ENCODE measurements around the gene KANSL1. TPM values are rescaled to one million over a fixed set of nuclear protein-coding genes. Genes with fewer than 3 reads are reported as not detected.

Gene KANSL1
- total and polyA plus RNA-seq, 2 experiments from 2014 or later, result 49.0 to 206 TPM

DNA sequence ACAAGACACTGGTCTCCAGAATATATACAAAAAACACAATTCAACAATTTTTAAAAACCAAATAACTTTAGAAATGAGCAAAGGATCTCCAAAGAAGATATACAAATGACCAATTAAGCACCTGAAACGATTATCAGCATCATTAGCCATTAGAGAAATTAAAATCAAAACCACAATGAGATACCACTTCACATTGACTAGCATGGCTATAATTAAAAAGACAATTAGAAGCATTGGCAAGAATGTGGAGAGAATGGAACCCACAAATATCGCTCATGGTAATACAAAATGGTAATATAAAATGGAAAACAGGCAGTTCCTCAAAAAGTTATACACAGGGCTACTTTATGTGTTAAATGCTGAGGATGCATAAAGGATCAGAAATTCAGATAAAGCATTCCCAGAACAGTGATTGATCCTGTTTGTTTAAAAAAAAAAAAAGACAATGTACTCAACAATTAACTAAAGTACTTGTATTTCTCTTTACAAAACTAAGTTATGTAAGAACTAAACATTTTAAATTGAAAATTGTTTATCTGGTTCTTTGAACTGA lies 52.5 kb downstream of the KANSL1 start (continued):
- TF ChIP-seq, protein P1, sequence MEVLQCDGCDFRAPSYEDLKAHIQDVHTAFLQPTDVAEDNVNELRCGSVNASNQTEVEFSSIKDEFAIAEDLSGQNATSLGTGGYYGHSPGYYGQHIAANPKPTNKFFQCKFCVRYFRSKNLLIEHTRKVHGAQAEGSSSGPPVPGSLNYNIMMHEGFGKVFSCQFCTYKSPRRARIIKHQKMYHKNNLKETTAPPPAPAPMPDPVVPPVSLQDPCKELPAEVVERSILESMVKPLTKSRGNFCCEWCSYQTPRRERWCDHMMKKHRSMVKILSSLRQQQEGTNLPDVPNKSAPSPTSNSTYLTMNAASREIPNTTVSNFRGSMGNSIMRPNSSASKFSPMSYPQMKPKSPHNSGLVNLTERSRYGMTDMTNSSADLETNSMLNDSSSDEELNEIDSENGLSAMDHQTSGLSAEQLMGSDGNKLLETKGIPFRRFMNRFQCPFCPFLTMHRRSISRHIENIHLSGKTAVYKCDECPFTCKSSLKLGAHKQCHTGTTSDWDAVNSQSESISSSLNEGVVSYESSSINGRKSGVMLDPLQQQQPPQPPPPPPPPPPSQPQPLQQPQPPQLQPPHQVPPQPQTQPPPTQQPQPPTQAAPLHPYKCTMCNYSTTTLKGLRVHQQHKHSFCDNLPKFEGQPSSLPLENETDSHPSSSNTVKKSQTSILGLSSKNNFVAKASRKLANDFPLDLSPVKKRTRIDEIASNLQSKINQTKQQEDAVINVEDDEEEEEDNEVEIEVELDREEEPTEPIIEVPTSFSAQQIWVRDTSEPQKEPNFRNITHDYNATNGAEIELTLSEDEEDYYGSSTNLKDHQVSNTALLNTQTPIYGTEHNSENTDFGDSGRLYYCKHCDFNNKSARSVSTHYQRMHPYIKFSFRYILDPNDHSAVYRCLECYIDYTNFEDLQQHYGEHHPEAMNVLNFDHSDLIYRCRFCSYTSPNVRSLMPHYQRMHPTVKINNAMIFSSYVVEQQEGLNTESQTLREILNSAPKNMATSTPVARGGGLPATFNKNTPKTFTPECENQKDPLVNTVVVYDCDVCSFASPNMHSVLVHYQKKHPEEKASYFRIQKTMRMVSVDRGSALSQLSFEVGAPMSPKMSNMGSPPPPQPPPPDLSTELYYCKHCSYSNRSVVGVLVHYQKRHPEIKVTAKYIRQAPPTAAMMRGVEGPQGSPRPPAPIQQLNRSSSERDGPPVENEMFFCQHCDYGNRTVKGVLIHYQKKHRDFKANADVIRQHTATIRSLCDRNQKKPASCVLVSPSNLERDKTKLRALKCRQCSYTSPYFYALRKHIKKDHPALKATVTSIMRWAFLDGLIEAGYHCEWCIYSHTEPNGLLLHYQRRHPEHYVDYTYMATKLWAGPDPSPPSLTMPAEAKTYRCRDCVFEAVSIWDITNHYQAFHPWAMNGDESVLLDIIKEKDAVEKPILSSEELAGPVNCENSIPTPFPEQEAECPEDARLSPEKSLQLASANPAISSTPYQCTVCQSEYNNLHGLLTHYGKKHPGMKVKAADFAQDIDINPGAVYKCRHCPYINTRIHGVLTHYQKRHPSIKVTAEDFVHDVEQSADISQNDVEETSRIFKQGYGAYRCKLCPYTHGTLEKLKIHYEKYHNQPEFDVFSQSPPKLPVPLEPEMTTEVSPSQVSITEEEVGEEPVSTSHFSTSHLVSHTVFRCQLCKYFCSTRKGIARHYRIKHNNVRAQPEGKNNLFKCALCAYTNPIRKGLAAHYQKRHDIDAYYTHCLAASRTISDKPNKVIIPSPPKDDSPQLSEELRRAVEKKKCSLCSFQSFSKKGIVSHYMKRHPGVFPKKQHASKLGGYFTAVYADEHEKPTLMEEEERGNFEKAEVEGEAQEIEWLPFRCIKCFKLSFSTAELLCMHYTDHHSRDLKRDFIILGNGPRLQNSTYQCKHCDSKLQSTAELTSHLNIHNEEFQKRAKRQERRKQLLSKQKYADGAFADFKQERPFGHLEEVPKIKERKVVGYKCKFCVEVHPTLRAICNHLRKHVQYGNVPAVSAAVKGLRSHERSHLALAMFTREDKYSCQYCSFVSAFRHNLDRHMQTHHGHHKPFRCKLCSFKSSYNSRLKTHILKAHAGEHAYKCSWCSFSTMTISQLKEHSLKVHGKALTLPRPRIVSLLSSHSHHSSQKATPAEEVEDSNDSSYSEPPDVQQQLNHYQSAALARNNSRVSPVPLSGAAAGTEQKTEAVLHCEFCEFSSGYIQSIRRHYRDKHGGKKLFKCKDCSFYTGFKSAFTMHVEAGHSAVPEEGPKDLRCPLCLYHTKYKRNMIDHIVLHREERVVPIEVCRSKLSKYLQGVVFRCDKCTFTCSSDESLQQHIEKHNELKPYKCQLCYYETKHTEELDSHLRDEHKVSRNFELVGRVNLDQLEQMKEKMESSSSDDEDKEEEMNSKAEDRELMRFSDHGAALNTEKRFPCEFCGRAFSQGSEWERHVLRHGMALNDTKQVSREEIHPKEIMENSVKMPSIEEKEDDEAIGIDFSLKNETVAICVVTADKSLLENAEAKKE (CRISPR knock-in tag; IDR thresholded peaks at IDR 0.05), result no peak
- TF ChIP-seq STAT1 (IDR thresholded peaks at IDR 0.05; ENCODE audit: unreplicated experiment) (no peak), CREB1 (CRISPR knock-in tag; IDR thresholded peaks at IDR 0.05; ENCODE audit: low read depth) (no peak), ZNF114 (CRISPR knock-in tag; IDR thresholded peaks at IDR 0.05) (no peak)

DNA sequence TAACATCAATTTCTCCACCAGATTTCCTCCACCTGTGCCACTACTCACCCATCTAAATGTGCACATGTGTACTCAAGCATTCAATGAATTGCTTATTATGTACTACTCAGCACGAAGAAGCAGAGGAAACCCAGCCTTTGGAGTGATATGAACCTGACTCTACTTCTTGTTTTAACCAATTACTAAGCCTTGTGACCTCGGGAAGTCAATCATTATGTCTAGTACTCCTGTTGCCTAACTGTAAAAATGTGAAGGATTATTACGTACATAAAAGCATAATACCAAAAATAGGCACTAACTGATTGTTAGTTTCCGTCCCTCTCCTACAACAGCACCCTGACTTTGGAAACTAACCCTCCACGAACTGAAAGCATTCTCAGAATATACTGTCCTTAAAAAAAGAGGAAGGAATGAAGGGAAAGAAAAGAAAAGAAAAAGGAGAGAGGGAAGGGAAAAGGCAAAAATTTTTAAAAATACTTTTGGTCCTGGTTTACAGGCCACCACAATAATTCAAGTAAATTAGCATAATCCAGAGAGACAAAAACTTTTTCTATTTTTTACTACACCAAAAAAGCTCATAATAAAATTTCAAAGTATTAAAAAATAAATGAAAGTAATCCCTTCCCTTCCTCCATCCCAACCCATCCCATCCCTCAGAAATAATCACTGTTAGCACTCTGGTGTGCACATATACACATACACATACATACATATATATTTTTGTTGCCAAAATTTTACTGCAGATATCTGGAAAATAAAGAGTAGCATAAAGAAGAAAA lies 53.6 kb downstream of the KANSL1 start:
- Histone ChIP-seq H3K27me3 (ENCODE audit: insufficient read depth) (no peaks in the 10 kb centered on the region), H3K27ac (ENCODE audit: low read depth) (no peak overlapping the region), H3K4me2 (no peak overlapping the region), H3K4me1 (ENCODE audit: insufficient read depth) (peaks cover 57% of the 10 kb centered on the region), H3F3A (replicated peaks; ENCODE audit: low read depth) (no peaks in the 10 kb centered on the region), H3K9me2 (ENCODE audit: insufficient read depth) (no peaks in the 10 kb centered on the region), H4K20me1 (replicated peaks; ENCODE audit: insufficient read depth) (peaks cover 85% of the 10 kb centered on the region), H3K36me3 (ENCODE audit: insufficient read depth) (no peaks in the 10 kb centered on the region), H3K79me2 (replicated peaks; ENCODE audit: insufficient read depth) (peaks cover 100% of the 10 kb centered on the region), H2AFZ (no peak overlapping the region), H3K4me3 (no peak overlapping the region)
- DNase-seq (ENCODE audit: low spot score), result no peak
- Mint-ChIP-seq H3K27ac (no peak overlapping the region), H3K9me3 (no peaks in the 10 kb centered on the region), H3K4me1 (peaks cover 62% of the 10 kb centered on the region), H3K4me3 (no peak overlapping the region), H3K27me3 (ENCODE audit: insufficient read depth, low read depth, poor library complexity) (no peaks in the 10 kb centered on the region), H3K36me3 (ENCODE audit: low read depth) (no peaks in the 10 kb centered on the region)
- no peak for ATAC-seq
- TF ChIP-seq, protein P2, sequence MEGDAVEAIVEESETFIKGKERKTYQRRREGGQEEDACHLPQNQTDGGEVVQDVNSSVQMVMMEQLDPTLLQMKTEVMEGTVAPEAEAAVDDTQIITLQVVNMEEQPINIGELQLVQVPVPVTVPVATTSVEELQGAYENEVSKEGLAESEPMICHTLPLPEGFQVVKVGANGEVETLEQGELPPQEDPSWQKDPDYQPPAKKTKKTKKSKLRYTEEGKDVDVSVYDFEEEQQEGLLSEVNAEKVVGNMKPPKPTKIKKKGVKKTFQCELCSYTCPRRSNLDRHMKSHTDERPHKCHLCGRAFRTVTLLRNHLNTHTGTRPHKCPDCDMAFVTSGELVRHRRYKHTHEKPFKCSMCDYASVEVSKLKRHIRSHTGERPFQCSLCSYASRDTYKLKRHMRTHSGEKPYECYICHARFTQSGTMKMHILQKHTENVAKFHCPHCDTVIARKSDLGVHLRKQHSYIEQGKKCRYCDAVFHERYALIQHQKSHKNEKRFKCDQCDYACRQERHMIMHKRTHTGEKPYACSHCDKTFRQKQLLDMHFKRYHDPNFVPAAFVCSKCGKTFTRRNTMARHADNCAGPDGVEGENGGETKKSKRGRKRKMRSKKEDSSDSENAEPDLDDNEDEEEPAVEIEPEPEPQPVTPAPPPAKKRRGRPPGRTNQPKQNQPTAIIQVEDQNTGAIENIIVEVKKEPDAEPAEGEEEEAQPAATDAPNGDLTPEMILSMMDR (conservative IDR thresholded peaks at IDR 0.05; ENCODE audit: low read depth in 2 of 2), result no peak
- TF ChIP-seq, protein P3, sequence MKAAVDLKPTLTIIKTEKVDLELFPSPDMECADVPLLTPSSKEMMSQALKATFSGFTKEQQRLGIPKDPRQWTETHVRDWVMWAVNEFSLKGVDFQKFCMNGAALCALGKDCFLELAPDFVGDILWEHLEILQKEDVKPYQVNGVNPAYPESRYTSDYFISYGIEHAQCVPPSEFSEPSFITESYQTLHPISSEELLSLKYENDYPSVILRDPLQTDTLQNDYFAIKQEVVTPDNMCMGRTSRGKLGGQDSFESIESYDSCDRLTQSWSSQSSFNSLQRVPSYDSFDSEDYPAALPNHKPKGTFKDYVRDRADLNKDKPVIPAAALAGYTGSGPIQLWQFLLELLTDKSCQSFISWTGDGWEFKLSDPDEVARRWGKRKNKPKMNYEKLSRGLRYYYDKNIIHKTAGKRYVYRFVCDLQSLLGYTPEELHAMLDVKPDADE (IDR thresholded peaks at IDR 0.05), result no peak
- TF ChIP-seq CREB1 (CRISPR knock-in tag; IDR thresholded peaks at IDR 0.05; ENCODE audit: low read depth) (no peak), EZH2phosphoT487 (IDR thresholded peaks at IDR 0.05; ENCODE audit: unreplicated experiment) (no peak), NANOG (IDR thresholded peaks at IDR 0.05; ENCODE audit: borderline replicate concordance) (no peak), ZNF114 (CRISPR knock-in tag; IDR thresholded peaks at IDR 0.05) (no peak), JUNB (IDR thresholded peaks at IDR 0.05; ENCODE audit: unreplicated experiment) (no peak), POLR2AphosphoS5 (IDR thresholded peaks at IDR 0.05; ENCODE audit: low read depth) (no peak)
- TF ChIP-seq, protein P4, sequence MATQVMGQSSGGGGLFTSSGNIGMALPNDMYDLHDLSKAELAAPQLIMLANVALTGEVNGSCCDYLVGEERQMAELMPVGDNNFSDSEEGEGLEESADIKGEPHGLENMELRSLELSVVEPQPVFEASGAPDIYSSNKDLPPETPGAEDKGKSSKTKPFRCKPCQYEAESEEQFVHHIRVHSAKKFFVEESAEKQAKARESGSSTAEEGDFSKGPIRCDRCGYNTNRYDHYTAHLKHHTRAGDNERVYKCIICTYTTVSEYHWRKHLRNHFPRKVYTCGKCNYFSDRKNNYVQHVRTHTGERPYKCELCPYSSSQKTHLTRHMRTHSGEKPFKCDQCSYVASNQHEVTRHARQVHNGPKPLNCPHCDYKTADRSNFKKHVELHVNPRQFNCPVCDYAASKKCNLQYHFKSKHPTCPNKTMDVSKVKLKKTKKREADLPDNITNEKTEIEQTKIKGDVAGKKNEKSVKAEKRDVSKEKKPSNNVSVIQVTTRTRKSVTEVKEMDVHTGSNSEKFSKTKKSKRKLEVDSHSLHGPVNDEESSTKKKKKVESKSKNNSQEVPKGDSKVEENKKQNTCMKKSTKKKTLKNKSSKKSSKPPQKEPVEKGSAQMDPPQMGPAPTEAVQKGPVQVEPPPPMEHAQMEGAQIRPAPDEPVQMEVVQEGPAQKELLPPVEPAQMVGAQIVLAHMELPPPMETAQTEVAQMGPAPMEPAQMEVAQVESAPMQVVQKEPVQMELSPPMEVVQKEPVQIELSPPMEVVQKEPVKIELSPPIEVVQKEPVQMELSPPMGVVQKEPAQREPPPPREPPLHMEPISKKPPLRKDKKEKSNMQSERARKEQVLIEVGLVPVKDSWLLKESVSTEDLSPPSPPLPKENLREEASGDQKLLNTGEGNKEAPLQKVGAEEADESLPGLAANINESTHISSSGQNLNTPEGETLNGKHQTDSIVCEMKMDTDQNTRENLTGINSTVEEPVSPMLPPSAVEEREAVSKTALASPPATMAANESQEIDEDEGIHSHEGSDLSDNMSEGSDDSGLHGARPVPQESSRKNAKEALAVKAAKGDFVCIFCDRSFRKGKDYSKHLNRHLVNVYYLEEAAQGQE (IDR thresholded peaks at IDR 0.05; ENCODE audit: unreplicated experiment), result no peak
